Thyroid gland (tissue), 4 donors: Measurements from ENCODE around the gene FGF3.

Source experiments
- POLR2A ChIP-seq, 2 donors: fragments of 450-650 bp; IDR thresholded peaks; one replicate each; pipeline ENCODE4 v1.6.1; 2017; ENCODE audit warnings: antibody characterized with exemption in 2 of 2, mild to moderate bottlenecking in 2 of 2, moderate library complexity in 1 of 2
- TF ChIP-seq, protein P1 (sequence below), 6 experiments: fragments of 200-600 bp in 3 of 6; fragments of 450-650 bp in 3 of 6; sonication (generic) in 3 of 6; IDR thresholded peaks; one replicate each; pipeline ENCODE4 v1.5.1; 2016 to 2019; ENCODE audit warnings: antibody characterized with exemption in 6 of 6, mild to moderate bottlenecking in 2 of 6, inconsistent platforms in 1 of 6, moderate library complexity in 1 of 6

- TF ChIP-seq, protein P1, sequence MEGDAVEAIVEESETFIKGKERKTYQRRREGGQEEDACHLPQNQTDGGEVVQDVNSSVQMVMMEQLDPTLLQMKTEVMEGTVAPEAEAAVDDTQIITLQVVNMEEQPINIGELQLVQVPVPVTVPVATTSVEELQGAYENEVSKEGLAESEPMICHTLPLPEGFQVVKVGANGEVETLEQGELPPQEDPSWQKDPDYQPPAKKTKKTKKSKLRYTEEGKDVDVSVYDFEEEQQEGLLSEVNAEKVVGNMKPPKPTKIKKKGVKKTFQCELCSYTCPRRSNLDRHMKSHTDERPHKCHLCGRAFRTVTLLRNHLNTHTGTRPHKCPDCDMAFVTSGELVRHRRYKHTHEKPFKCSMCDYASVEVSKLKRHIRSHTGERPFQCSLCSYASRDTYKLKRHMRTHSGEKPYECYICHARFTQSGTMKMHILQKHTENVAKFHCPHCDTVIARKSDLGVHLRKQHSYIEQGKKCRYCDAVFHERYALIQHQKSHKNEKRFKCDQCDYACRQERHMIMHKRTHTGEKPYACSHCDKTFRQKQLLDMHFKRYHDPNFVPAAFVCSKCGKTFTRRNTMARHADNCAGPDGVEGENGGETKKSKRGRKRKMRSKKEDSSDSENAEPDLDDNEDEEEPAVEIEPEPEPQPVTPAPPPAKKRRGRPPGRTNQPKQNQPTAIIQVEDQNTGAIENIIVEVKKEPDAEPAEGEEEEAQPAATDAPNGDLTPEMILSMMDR (IDR thresholded peaks at IDR 0.05): no peak
- no peak for TF ChIP-seq POLR2A (IDR thresholded peaks at IDR 0.05)
Observed at GRCh38 chr11:69820441-69820840, 1.2 kb upstream of the FGF3 start.
